ENCODE data around the gene TXN2.

The TXN2 gene

GRCh38 chr22:36461665-36462649 lies 19.5 kb downstream of the TXN2 start:
- ChIA-PET POLR2A (interaction anchor here (0.6 kb wide), 1 partner anchor 45 kb away, joined by 3 read pairs; the partner anchor contains the start of gene FOXRED2), CTCF (interaction anchor here (1.4 to 1.8 kb wide), 2 partner anchors 9 to 10 kb away, joined by 6 to 7 read pairs; no protein-coding TSS in a partner anchor)
- DNase-seq (ENCODE audit: extremely low spot score), result no peak
- TF ChIP-seq, protein P1, sequence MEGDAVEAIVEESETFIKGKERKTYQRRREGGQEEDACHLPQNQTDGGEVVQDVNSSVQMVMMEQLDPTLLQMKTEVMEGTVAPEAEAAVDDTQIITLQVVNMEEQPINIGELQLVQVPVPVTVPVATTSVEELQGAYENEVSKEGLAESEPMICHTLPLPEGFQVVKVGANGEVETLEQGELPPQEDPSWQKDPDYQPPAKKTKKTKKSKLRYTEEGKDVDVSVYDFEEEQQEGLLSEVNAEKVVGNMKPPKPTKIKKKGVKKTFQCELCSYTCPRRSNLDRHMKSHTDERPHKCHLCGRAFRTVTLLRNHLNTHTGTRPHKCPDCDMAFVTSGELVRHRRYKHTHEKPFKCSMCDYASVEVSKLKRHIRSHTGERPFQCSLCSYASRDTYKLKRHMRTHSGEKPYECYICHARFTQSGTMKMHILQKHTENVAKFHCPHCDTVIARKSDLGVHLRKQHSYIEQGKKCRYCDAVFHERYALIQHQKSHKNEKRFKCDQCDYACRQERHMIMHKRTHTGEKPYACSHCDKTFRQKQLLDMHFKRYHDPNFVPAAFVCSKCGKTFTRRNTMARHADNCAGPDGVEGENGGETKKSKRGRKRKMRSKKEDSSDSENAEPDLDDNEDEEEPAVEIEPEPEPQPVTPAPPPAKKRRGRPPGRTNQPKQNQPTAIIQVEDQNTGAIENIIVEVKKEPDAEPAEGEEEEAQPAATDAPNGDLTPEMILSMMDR (IDR thresholded peaks at IDR 0.05; ENCODE audit: control extremely low read depth, extremely low read depth, low read depth, missing control alignments), result no peak

GRCh38 chr22:36460202-36460601 lies 21.2 kb downstream of the TXN2 start:
- DNase-seq (ENCODE audit: extremely low spot score), result no peak
- ChIA-PET POLR2A (interaction anchor here (0.5 kb wide), 1 partner anchor 25 kb away, joined by 7 read pairs; no protein-coding TSS in a partner anchor), CTCF (interaction anchor here (1.1 to 3.0 kb wide), 2 partner anchors 9 to 11 kb away, joined by 5 to 21 read pairs; no protein-coding TSS in a partner anchor)
- TF ChIP-seq, protein P1 (IDR thresholded peaks at IDR 0.05; ENCODE audit: control extremely low read depth, extremely low read depth, low read depth, missing control alignments), result no peak

GRCh38 chr22:36457688-36458450 lies 23.6 kb downstream of the TXN2 start:
- TF ChIP-seq, protein P1 (IDR thresholded peaks at IDR 0.05; ENCODE audit: control extremely low read depth, extremely low read depth, low read depth, missing control alignments), result no peak
- CTCF ChIA-PET, result interaction anchor here (1.2 to 3.0 kb wide), 4 partner anchors 13 to 157 kb away, joined by 3 to 21 read pairs (median 3); no protein-coding TSS in a partner anchor
- no peak for DNase-seq (ENCODE audit: extremely low spot score)
- POLR2A ChIA-PET, result interaction anchor here (0.8 kb wide), 1 partner anchor 14 kb away, joined by 3 read pairs; no protein-coding TSS in a partner anchor

DNA sequence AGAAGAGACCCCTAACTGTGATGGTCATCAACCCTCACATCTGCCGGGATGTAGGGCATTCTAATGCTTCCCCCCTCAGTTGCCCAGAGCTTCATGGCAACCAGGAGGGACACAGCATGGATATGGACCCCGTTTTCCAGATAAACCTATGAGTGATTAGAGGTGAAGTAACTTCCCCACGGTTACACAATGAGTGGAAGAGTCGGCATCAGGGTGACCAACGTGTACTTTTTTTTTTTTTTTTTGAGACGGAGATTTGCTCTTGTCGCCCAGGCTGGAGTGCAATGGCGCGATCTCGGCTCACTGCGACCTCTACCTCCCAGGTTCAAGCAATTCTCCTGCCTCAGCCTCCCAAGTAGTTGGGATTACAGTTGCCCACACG lies 25.0 kb downstream of the TXN2 start:
- DNase-seq (ENCODE audit: extremely low spot score), result no peak
- TF ChIP-seq, protein P1 (IDR thresholded peaks at IDR 0.05; ENCODE audit: control extremely low read depth, extremely low read depth, low read depth, missing control alignments), result no peak
- CTCF ChIA-PET, result interaction anchor here (1.2 to 3.3 kb wide), 3 partner anchors 11 to 156 kb away, joined by 3 to 17 read pairs (median 7); no protein-coding TSS in a partner anchor
- POLR2A ChIA-PET, result interaction anchor here (0.7 kb wide), 1 partner anchor 50 kb away, joined by 5 read pairs; no protein-coding TSS in a partner anchor

GRCh38 chr22:36455571-36456463 lies 25.6 kb downstream of the TXN2 start:
- ChIA-PET POLR2A (interaction anchor here (0.6 to 0.7 kb wide), 2 partner anchors 24 to 54 kb away, joined by 3 to 14 read pairs; no protein-coding TSS in a partner anchor), CTCF (interaction anchor here (1.0 to 3.3 kb wide), 6 partner anchors 8 to 155 kb away, joined by 3 to 17 read pairs (median 6); no protein-coding TSS in a partner anchor)
- DNase-seq (ENCODE audit: extremely low spot score), result no peak
- TF ChIP-seq, protein P1 (IDR thresholded peaks at IDR 0.05; ENCODE audit: control extremely low read depth, extremely low read depth, low read depth, missing control alignments), result no peak
